ENCODE results near the gene MYO1H.
A peak's percentile ranks its signal among the peaks of the same experiment; 100 is the strongest.
"Not testable (repeated sequence)": the region's sequence is repeated elsewhere in the genome, so short reads cannot be mapped to it uniquely, and the experiment has no call there.

MYO1H gene

GRCh38 chr12:109347589-109347988 lies at the start of gene MYO1H:
Gene MYO1H (plus strand): TSS chr12:109347900. CDS start chr12:109347961, 61 bp downstream.
- DNase-seq (ENCODE audit: low read depth in 2 of 3, low spot score in 1 of 3) = no peak

GRCh38 chr12:109299849-109300248 lies 47.9 kb upstream of the MYO1H start:
- DNase-seq (ENCODE audit: low read depth in 2 of 3, low spot score in 1 of 3) = no peak

DNA sequence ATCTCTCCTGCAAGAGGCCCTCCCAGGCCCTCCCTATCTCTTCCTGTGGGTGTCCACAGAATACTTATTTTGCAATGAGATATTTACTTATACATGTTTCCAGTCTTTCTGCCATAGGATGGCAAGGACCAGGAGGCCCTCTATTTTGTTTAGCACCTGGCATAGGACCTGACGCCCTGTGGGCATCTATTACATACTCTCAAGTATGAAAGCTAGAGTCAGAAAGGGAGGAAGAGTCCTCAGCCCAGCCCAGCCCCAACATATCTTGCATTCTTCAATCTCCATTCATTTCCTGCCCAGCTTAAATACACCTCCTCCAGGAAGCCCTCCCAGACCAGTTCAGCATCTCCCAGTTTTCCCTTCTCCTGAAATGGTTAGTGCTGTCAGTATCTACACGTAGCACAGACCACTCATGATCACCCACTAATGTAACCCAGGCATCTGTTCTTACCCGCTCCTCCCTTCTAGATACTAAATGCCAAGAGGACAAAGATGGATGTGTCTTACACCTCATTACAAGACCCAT lies 46.0 kb upstream of the MYO1H start:
- no peak for DNase-seq (ENCODE audit: low read depth in 2 of 3, low spot score in 1 of 3)

GRCh38 chr12:109302358-109302757 lies 45.3 kb upstream of the MYO1H start:
- no peak for DNase-seq (ENCODE audit: low read depth in 2 of 3, low spot score in 1 of 3)

GRCh38 chr12:109302770-109303169 lies 44.9 kb upstream of the MYO1H start:
- no peak for DNase-seq (ENCODE audit: low read depth in 2 of 3, low spot score in 1 of 3)

DNA sequence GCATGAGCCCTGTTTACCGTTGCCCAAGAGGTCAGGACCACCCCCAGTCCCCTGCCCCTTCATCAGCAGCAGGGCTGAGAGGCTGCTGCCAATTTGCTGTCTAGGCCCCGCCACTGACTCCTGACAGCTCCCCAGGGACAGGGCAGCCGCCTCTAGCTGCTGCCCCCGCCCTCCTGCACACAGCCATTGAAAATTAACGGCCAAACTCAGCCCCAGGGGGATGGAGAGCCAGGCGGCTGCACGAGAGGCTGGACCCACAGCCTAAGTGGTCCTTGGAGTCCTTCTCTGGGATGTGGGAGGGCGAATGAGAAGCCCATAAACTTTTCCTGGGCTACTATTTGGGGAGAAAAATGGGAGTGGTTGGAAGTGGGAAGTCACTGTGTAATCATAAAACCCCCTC lies 43.2 kb upstream of the MYO1H start:
- no peak for DNase-seq (ENCODE audit: low read depth in 2 of 3, low spot score in 1 of 3)

- no peak for DNase-seq (ENCODE audit: low read depth in 2 of 3, low spot score in 1 of 3)
Measured at GRCh38 chr12:109305547-109305946, 42.2 kb upstream of the MYO1H start.

DNA sequence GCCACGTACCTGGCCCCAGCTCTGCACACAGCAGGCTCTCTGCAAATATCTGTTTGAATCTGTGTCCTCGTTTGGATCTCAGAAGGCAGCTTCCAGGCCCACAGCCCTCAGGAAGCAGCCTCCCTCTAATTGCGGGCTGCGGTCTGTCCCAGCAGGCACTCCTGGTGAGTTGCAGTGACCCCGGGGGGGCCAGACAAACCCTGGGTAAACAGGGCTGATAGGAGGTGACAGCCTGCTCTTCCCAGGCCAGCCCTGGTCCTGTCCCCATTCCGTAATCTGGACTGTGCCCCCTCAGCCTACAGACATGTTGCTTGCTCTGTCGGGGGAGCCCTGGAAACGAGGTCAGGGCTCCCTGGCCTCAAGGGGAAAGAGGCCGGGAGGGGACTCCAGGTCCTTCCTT lies 40.6 kb upstream of the MYO1H start:
- no peak for DNase-seq (ENCODE audit: low read depth in 2 of 3, low spot score in 1 of 3)

GRCh38 chr12:109308534-109309380 lies 38.9 kb upstream of the MYO1H start, which contains the start of gene FOXN4:
Gene FOXN4 (minus strand): TSS chr12:109309284. CDS start chr12:109308321, 963 bp downstream.
- no peak for DNase-seq (ENCODE audit: low read depth in 2 of 3, low spot score in 1 of 3)

DNA sequence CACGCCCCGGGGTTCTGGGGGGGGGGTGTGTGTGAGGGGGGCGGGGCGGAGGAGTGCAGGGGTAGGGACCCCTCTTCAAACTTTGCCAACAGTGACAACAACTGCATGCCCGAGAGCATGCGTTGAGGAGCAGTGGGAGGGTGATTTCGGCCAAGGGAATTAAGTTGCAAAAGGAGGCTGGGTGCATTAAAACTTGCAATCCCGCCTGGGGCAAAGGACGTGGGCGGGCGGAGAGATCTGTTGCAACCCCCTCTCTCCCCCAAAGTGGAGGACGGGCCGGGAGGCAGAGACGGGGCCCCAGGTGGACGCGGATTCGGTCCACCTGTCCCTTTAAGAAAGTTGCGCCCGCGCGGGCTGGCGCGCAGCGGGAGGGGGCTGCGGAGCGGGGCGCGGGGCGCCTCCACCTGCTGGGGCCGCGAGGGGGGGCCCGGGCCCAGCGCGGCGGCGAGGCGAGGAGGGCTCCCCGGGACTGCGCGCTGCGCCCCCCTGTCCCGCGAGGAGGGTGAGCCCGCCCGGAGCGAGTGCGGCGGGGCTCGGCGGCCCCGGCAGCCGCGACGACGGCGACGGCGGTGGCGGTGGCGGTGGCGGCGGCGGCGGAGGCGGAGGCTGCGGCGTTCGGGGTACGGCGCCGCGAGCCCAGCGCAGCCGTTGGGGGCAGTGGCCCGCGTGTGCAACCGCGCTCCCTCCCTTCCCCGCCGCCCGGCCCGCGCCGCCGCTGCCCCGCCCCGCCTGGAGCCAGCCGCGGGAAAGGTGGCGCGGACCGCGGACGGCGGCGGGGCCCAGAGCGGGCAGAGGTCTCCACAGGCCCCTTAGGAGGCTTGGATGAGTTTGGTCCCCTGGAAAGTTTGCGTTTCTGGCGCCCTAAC lies 38.1 kb upstream of the MYO1H start:
- no peak for DNase-seq (ENCODE audit: low read depth in 2 of 3, low spot score in 1 of 3)

DNA sequence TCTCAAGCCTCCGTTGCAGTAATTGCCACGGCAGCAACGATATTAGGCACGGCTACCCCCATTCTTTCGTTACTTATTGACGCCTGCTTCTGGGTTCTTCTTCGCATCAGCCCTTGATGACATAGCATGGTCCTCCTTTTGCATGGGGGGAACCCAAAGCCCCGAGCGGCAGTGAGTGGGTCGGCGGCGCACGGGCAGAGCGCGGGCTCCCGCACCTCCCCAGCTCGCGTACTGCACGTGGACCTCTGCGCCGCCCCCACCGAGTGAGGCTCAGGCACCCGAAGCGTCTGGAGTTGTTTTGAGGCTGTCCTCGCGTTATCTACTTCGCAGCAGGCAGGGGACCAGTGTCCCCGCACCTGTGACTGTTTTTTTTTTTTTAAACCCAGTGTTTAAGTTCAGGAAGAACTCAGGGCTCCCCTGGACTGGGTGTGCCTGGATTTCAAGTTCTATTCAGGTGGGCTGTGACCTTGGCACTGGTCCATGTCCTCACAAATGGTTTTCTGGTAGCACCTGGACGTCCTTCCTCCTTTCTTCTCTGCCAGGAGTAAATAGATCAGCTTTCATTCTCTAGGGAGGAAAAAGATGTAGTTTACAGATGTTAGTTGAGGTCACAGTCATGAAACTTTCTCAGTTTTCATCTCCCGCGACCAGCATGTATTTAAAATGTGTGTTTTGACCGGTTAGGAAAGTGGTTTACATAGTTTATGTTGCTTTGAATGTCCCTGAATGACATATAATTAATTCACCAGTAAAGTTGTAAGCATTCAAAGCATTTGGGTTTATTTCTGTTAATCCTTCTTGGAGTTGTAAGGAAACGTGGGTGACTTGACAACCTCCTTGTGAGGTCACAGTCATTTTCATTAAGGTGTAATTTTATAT lies 37.2 kb upstream of the MYO1H start:
- DNase-seq (ENCODE audit: low read depth in 2 of 3, low spot score in 1 of 3) = peak in 1 of 3 donors; percentile 5

- not testable (repeated sequence) for DNase-seq (ENCODE audit: low read depth in 2 of 3, low spot score in 1 of 3)
Measured at GRCh38 chr12:109321294-109321693, 26.4 kb upstream of the MYO1H start.

DNA sequence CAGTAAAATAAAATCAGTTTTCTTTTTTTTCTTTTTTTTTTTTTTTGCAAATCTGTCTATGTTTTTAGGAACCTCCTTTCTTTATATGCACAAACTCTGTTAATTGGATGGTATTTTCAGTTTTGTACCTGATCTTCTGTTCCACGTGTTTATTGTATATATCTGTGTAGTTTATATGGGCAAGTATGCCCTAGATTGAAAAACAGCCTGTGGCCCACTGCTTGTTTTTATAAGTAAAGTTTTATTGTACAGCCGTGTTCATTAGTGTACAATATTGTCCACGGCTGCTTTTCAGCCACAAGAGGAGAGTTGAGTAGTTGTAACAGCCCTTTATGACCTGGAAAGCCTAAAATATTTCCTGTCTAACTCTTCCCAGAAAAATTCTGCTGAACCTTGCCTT lies 18.7 kb upstream of the MYO1H start:
- DNase-seq (ENCODE audit: low read depth in 2 of 3, low spot score in 1 of 3) = no peak

DNA sequence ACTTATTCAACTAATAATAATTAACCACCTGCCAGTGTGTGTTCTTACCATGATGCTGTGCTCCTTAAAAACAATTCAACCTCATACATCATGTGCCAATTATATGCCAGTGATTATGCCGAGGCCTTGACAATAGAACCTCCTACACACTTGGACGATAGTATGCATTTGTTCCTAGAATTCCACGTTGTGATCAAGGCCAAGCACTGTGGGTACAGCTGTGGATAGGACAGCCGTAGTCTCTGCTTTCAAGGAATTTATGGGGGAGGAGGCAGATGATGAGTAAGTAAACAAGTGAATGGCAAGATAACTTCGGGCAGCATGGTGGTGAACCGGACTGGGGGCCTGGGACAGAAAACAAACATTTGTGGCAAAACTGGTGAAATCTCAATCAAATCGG lies 18.0 kb upstream of the MYO1H start:
- DNase-seq (ENCODE audit: low read depth in 2 of 3, low spot score in 1 of 3) = no peak

GRCh38 chr12:109330282-109331230 lies 17.1 kb upstream of the MYO1H start:
- no peak for DNase-seq (ENCODE audit: low read depth in 2 of 3, low spot score in 1 of 3)

- DNase-seq (ENCODE audit: low read depth in 2 of 3, low spot score in 1 of 3) = no peak
Measured at GRCh38 chr12:109331301-109331952, 16.3 kb upstream of the MYO1H start.

- DNase-seq (ENCODE audit: low read depth in 2 of 3, low spot score in 1 of 3) = no peak
Measured at GRCh38 chr12:109334887-109335286, 12.8 kb upstream of the MYO1H start.

GRCh38 chr12:109336593-109336992 lies 11.1 kb upstream of the MYO1H start:
- DNase-seq (ENCODE audit: low read depth in 2 of 3, low spot score in 1 of 3) = no peak

DNA sequence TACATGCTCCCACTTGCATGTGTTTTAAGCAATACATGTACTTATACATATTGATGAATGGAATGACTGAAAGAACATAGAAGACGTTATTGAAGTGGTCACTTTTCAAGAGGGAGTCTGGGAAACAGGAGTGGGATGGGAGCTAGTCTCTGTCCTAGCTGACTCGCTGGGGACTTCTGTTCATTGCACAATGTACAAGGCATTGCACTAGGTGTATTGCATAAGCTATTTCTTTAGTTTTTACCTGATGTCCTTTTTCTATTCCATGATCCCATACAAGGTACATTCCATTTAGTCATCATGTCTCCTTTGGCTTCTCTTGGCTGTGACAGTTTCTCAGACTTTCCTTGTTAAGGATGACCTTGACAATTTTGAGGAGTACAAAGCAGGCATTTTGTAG lies 4.0 kb upstream of the MYO1H start:
- DNase-seq (ENCODE audit: low read depth in 2 of 3, low spot score in 1 of 3) = no peak
